Measurements from ENCODE around the gene HES4. TPM values are rescaled to one million over a fixed set of nuclear protein-coding genes. Genes with fewer than 3 reads are reported as not detected.

The HES4 gene
- total and polyA plus RNA-seq, 2 of the 13 experiments (the other 11 are each of a cell fraction or from before 2014, with no cell fraction given): 8.8 to 10.6 TPM

- TF ChIP-seq AHR (CRISPR knock-in tag; IDR thresholded peaks at IDR 0.05): no peak
- TF ChIP-seq HOXA5 (CRISPR knock-in tag; IDR thresholded peaks at IDR 0.05): no peak
- TF ChIP-seq ZNF124 (CRISPR knock-in tag; IDR thresholded peaks at IDR 0.05): peak; percentile 31; the same call in 1 of the 2 replicates
- TF ChIP-seq, protein P1, sequence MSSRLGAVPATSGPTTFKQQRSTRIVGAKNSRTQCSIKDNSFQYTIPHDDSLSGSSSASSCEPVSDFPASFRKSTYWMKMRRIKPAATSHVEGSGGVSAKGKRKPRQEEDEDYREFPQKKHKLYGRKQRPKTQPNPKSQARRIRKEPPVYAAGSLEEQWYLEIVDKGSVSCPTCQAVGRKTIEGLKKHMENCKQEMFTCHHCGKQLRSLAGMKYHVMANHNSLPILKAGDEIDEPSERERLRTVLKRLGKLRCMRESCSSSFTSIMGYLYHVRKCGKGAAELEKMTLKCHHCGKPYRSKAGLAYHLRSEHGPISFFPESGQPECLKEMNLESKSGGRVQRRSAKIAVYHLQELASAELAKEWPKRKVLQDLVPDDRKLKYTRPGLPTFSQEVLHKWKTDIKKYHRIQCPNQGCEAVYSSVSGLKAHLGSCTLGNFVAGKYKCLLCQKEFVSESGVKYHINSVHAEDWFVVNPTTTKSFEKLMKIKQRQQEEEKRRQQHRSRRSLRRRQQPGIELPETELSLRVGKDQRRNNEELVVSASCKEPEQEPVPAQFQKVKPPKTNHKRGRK (CRISPR knock-in tag; IDR thresholded peaks at IDR 0.05): no peak
- no peak for TF ChIP-seq TERF1 (CRISPR knock-in tag; IDR thresholded peaks at IDR 0.05)
- TF ChIP-seq IRF9 (CRISPR knock-in tag; IDR thresholded peaks at IDR 0.05; ENCODE audit: borderline replicate concordance): peak; percentile 33; the same call in 1 of the 2 replicates
- 0 out of 2 replicates have a peak, but pooled peaks have one; percentile 18 for TF ChIP-seq ZNF614 (CRISPR knock-in tag; IDR thresholded peaks at IDR 0.05; ENCODE audit: borderline replicate concordance)
- TF ChIP-seq ZFYVE20 (CRISPR knock-in tag; IDR thresholded peaks at IDR 0.05; ENCODE audit: borderline replicate concordance, low read depth): no peak
- no peak for TF ChIP-seq ZFP36L2 (CRISPR knock-in tag; IDR thresholded peaks at IDR 0.05)
- TF ChIP-seq HDAC1 (CRISPR knock-in tag; IDR thresholded peaks at IDR 0.05): peak; percentile 65; the same call in 1 of the 2 replicates
- no peak for TF ChIP-seq AGO1 (IDR thresholded peaks at IDR 0.05; ENCODE audit: low read depth, low read length, poor library complexity, severe bottlenecking)
- no peak for TF ChIP-seq ARID2 (CRISPR knock-in tag; IDR thresholded peaks at IDR 0.05; ENCODE audit: borderline replicate concordance)
- no peak; the same call in 1 of the 2 replicates for TF ChIP-seq ZNF564 (CRISPR knock-in tag; IDR thresholded peaks at IDR 0.05)
- TF ChIP-seq, protein P2, sequence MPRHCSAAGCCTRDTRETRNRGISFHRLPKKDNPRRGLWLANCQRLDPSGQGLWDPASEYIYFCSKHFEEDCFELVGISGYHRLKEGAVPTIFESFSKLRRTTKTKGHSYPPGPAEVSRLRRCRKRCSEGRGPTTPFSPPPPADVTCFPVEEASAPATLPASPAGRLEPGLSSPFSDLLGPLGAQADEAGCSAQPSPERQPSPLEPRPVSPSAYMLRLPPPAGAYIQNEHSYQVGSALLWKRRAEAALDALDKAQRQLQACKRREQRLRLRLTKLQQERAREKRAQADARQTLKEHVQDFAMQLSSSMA (CRISPR knock-in tag; IDR thresholded peaks at IDR 0.05): no peak
- TF ChIP-seq USF2 (IDR thresholded peaks at IDR 0.05; ENCODE audit: low read depth, low read length): no peak
- TF ChIP-seq USF2 (CRISPR knock-in tag; IDR thresholded peaks at IDR 0.05; ENCODE audit: borderline replicate concordance): no peak
- no peak for TF ChIP-seq CC2D1A (CRISPR knock-in tag; IDR thresholded peaks at IDR 0.05)
- TF ChIP-seq MAF1 (CRISPR knock-in tag; IDR thresholded peaks at IDR 0.05; ENCODE audit: borderline replicate concordance): no peak
- no peak; the same call in 1 of the 2 replicates for TF ChIP-seq POGZ (CRISPR knock-in tag; IDR thresholded peaks at IDR 0.05)
- no peak for TF ChIP-seq PTBP1 (IDR thresholded peaks at IDR 0.05; ENCODE audit: low read depth, low read length, poor library complexity, severe bottlenecking)
- TF ChIP-seq ZNF569 (CRISPR knock-in tag; IDR thresholded peaks at IDR 0.05; ENCODE audit: borderline replicate concordance): no peak
- TF ChIP-seq MEIS1 (CRISPR knock-in tag; IDR thresholded peaks at IDR 0.05; ENCODE audit: borderline replicate concordance): peak; percentile 18; the same call in 1 of the 2 replicates
Observed at GRCh38 chr1:1004780-1005697, 5.1 kb upstream of the HES4 start (continued).

Measured in HepG2 (cell line).